LNCAP (cell line): Measurements from ENCODE around the gene PHACTR1.

Source experiments
- CTCF ChIP-seq: fragments of 450-650 bp; IDR thresholded peaks from 2 replicates; pipeline ENCODE4 v1.5.1; 2017; ENCODE audit warnings: mild to moderate bottlenecking

Gene PHACTR1

GRCh38 chr6:13163161-13163944 is 446.8 kb downstream of the PHACTR1 start:
- TF ChIP-seq CTCF = no peak

GRCh38 chr6:13164291-13164690 is 447.7 kb downstream of the PHACTR1 start:
- no peak for TF ChIP-seq CTCF

- TF ChIP-seq CTCF = no peak
These were observed 449.1 kb downstream of the PHACTR1 start for GRCh38 chr6:13165502-13166172.

- no peak for TF ChIP-seq CTCF
These were observed 449.7 kb downstream of the PHACTR1 start for GRCh38 chr6:13166269-13166668.

GRCh38 chr6:13166916-13167315 is 450.3 kb downstream of the PHACTR1 start:
- TF ChIP-seq CTCF = no peak

GRCh38 chr6:13172291-13172690 is 455.7 kb downstream of the PHACTR1 start:
- no peak for TF ChIP-seq CTCF

- no peak for TF ChIP-seq CTCF
These were observed 458.5 kb downstream of the PHACTR1 start for GRCh38 chr6:13175087-13175486.
